SK-N-SH (cell line): ENCODE measurements around the gene RAB3A. TPM values are rescaled to one million over a fixed set of nuclear protein-coding genes. Genes with fewer than 3 reads are reported as not detected.
A peak's percentile ranks its signal among the peaks of the same experiment; 100 is the strongest.

Experiments used
- CTCF ChIA-PET: fragments of 300-600, 350-600 bp; formaldehyde crosslinking; extraction: SDS; loops from one replicate; lab custom pipeline; 2021; lab: Yijun Ruan, JAX
- POLR2A ChIA-PET: fragments of 350-600 bp; sonication (Branson Sonifier 250); formaldehyde crosslinking; extraction: SDS; loops from one replicate; lab custom pipeline; 2020; ENCODE audit warnings: antibody characterized with exemption, inconsistent platforms; lab: Yijun Ruan, JAX
- DNase-seq: peaks from one replicate; pipeline ENCODE4 v3.0.0; 2012
- H2AFZ ChIP-seq: fragments of 200-600 bp; sonication (generic); 2 replicates; pipeline ENCODE4 v1.8.1; 2016; ENCODE audit warnings: antibody characterized with exemption, mild to moderate bottlenecking, low read depth
- H3F3A ChIP-seq: fragments of 200-600 bp; sonication (generic); replicated peaks from 2 replicates; pipeline ENCODE3; 2016; ENCODE audit warnings: antibody characterized with exemption, mild to moderate bottlenecking; ENCODE audit not compliant: insufficient read depth
- H3K27ac ChIP-seq, 2 experiments: fragments of 200-500 bp in 1 of 2; fragments of 200-600 bp in 1 of 2; sonication (Bioruptor generic) in 1 of 2; sonication (generic), shearing (Covaris generic) in 1 of 2; 2 replicates each; pipeline versions ENCODE4 v1.5.1 to v1.6.1; 2014 to 2016; ENCODE audit warnings: low read depth in 2 of 2, inconsistent platforms in 1 of 2, low read length in 1 of 2, mild to moderate bottlenecking in 1 of 2, mixed read lengths in 1 of 2
- H3K27me3 ChIP-seq: fragments of 200-600 bp; sonication (generic), shearing (Covaris generic); 2 replicates; pipeline ENCODE4 v1.6.1; 2016; ENCODE audit warnings: mixed run types; ENCODE audit not compliant: insufficient read depth
- H3K36me3 ChIP-seq, 2 experiments: fragments of 200-500 bp in 1 of 2; fragments of 200-600 bp in 1 of 2; sonication (Bioruptor generic) in 1 of 2; sonication (generic) in 1 of 2; replicated peaks in 1 of 2; 2 replicates each; pipeline versions ENCODE3 to v1.5.1; 2014 to 2016; ENCODE audit warnings: low read length in 1 of 2, mild to moderate bottlenecking in 1 of 2; ENCODE audit not compliant: insufficient read depth in 2 of 2, control insufficient read depth in 1 of 2
- H3K4me1 ChIP-seq, 2 experiments: fragments of 200-500 bp in 1 of 2; fragments of 200-600 bp in 1 of 2; sonication (Bioruptor generic) in 1 of 2; sonication (generic), shearing (Covaris generic) in 1 of 2; 2 replicates each; pipeline versions ENCODE4 v1.5.1 to v1.6.1; 2014 to 2016; ENCODE audit warnings: low read depth in 1 of 2, low read length in 1 of 2, mixed run types in 1 of 2; ENCODE audit not compliant: insufficient read depth in 2 of 2, control insufficient read depth in 1 of 2
- H3K4me2 ChIP-seq: fragments of 200-600 bp; sonication (generic), shearing (Covaris generic); 2 replicates; pipeline ENCODE4 v1.6.1; 2017; ENCODE audit warnings: mixed run types
- H3K4me3 ChIP-seq, 2 experiments: fragments of 200-500 bp in 1 of 2; fragments of 200-600 bp in 1 of 2; sonication (Bioruptor generic) in 1 of 2; sonication (generic), shearing (Covaris generic) in 1 of 2; 2 replicates each; pipeline versions ENCODE4 v1.5.1 to v1.8.1; 2014 to 2016; ENCODE audit warnings: low read depth in 2 of 2, inconsistent platforms in 1 of 2, low read length in 1 of 2, mild to moderate bottlenecking in 1 of 2, mixed read lengths in 1 of 2, moderate library complexity in 1 of 2
- H3K79me2 ChIP-seq: fragments of 200-600 bp; sonication (generic); 2 replicates; pipeline ENCODE4 v1.8.1; 2017; ENCODE audit warnings: mild to moderate bottlenecking; ENCODE audit not compliant: insufficient read depth
- H3K9ac ChIP-seq: fragments of 200-600 bp; sonication (generic); 2 replicates; pipeline ENCODE4 v1.6.1; 2017; ENCODE audit warnings: mixed run types
- H3K9me2 ChIP-seq: fragments of 200-600 bp; sonication (generic); 2 replicates; pipeline ENCODE4 v1.6.1; 2017; ENCODE audit warnings: mixed run types
- H3K9me3 ChIP-seq: fragments of 200-600 bp; sonication (generic); 2 replicates; pipeline ENCODE4 v1.6.1; 2017; ENCODE audit warnings: mixed run types, mild to moderate bottlenecking, moderate library complexity
- H4K20me1 ChIP-seq: fragments of 200-600 bp; sonication (generic); 2 replicates; pipeline ENCODE4 v1.6.1; 2017; ENCODE audit warnings: mild to moderate bottlenecking, mixed run types; ENCODE audit not compliant: insufficient read depth
- CHD2 ChIP-seq: fragments of 150-350 bp; IDR thresholded peaks from 2 replicates; pipeline ENCODE4 v1.6.1; 2018; ENCODE audit warnings: low read length; ENCODE audit not compliant: partially characterized antibody
- ELF1 ChIP-seq: IDR thresholded peaks from 2 replicates; pipeline ENCODE4 v1.4.0; 2012
- EP300 ChIP-seq, 2 experiments: IDR thresholded peaks; 2 replicates each; pipeline versions ENCODE4 v1.4.0 to v1.6.1; 2012; ENCODE audit warnings: borderline replicate concordance in 1 of 2, low read depth in 1 of 2, low read length in 1 of 2
- EZH2phosphoT487 ChIP-seq: fragments of 200-600 bp; sonication (generic); IDR thresholded peaks from 2 replicates; pipeline ENCODE4 v1.6.1; 2017; ENCODE audit warnings: low read depth, mixed run types, mild to moderate bottlenecking, antibody characterized with exemption, moderate library complexity, borderline replicate concordance
- GABPA ChIP-seq: IDR thresholded peaks from 2 replicates; pipeline ENCODE4 v1.4.0; 2012; ENCODE audit warnings: low read depth, mild to moderate bottlenecking
- GATA2 ChIP-seq: sonication (generic); formaldehyde crosslinking; IDR thresholded peaks from 2 replicates; pipeline ENCODE4 v1.5.0; 2020; ENCODE audit warnings: mild to moderate bottlenecking, missing genetic modification reagents
- MAX ChIP-seq: IDR thresholded peaks from 2 replicates; pipeline ENCODE4 v1.4.0; 2012; ENCODE audit warnings: low read depth
- NFIC ChIP-seq: IDR thresholded peaks from 2 replicates; pipeline ENCODE4 v1.4.0; 2012; ENCODE audit warnings: borderline replicate concordance
- PBX3 ChIP-seq: IDR thresholded peaks from 2 replicates; pipeline ENCODE4; 2012
- RAD21 ChIP-seq: IDR thresholded peaks from 2 replicates; pipeline ENCODE4 v1.6.1; 2012; ENCODE audit warnings: mild to moderate bottlenecking, low read length
- RCOR1 ChIP-seq: fragments of 150-350 bp; IDR thresholded peaks from 2 replicates; pipeline ENCODE4 v1.6.1; 2017; ENCODE audit warnings: antibody characterized with exemption, low read length
- SIN3A ChIP-seq: IDR thresholded peaks from 2 replicates; pipeline ENCODE4 v1.6.1; 2012; ENCODE audit warnings: low read depth, mild to moderate bottlenecking, low read length, moderate library complexity, borderline replicate concordance
- TCF12 ChIP-seq: IDR thresholded peaks from 2 replicates; pipeline ENCODE4 v1.4.0; 2012
- TEAD4 ChIP-seq: IDR thresholded peaks from 2 replicates; pipeline ENCODE4 v1.4.0; 2012; ENCODE audit warnings: mild to moderate bottlenecking, borderline replicate concordance; ENCODE audit not compliant: insufficient read depth
- USF2 ChIP-seq: fragments of 150-350 bp; IDR thresholded peaks from 2 replicates; pipeline ENCODE4 v1.6.1; 2017; ENCODE audit warnings: antibody characterized with exemption, low read length, low read depth, borderline replicate concordance
- ZBTB33 ChIP-seq: IDR thresholded peaks from 2 replicates; pipeline ENCODE4 v1.4.0; 2012; ENCODE audit warnings: low read depth, borderline replicate concordance
- WGBS: methylation state at CpG from one replicate; pipeline ENCODE4 v1.1.6; 2017; ENCODE audit warnings: low lambda C conversion rate; 5-methylcytosine and 5-hydroxymethylcytosine counted together
- polyA plus RNA-seq, 3 experiments: library from polyadenylated mRNA; depleted of rRNA; stranded (reverse); fragments of >200 nt; gene quantifications; 2 replicates each; pipeline ENCODE4 v1.2.3, GENCODE V29; 2012

RAB3A gene
- polyA plus RNA-seq, 1 of the 3 experiments (the other 2 are of a cell fraction): 9.7 TPM

GRCh38 chr19:18152817-18153555, 50.9 kb downstream of the RAB3A start, which contains the start of gene PIK3R2:
PIK3R2 (plus strand) TSS chr19:18153163; CDS start chr19:18155880, 2,717 bp downstream.
- Histone ChIP-seq H3K9ac (peak within 1 kb of the TSS; percentile 94), H3K9me3 (no peaks in the 10 kb centered on the region), H4K20me1 (peaks cover 5% of the 10 kb centered on the region; the same call in 1 of the 2 replicates), H3K4me1 (peaks cover 17 to 44% of the 10 kb centered on the region in 2 experiments; a peak in 2 of 4 replicates), H3K4me3 (peak within 1 kb of the TSS; percentile 89 to 93), H3F3A (peaks cover 12% of the 10 kb centered on the region), H3K36me3 (peaks cover 0 to 20% of the 10 kb centered on the region in 2 experiments), H3K9me2 (no peaks in the 10 kb centered on the region), H3K79me2 (peaks cover 45% of the 10 kb centered on the region), H3K4me2 (peak within 1 kb of the TSS; percentile 97), H3K27ac (peak within 1 kb of the TSS; percentile 98 to 99), H3K27me3 (no peaks in the 10 kb centered on the region), H2AFZ (peak within 1 kb of the TSS; percentile 92)
- POLR2A ChIA-PET: interaction anchor here (0.6 to 2.1 kb wide), 3 partner anchors 11 to 293 kb away, joined by 3 to 6 read pairs (median 3); partner anchors contain the start of gene RPL18A
- CTCF ChIA-PET: interaction anchor here (0.5 to 2.6 kb wide), 14 partner anchors 8 to 220 kb away, joined by 3 to 18 read pairs (median 4); partner anchors contain the start of gene CCDC124
- peak; percentile 53; the same call in 1 of the 2 replicates for TF ChIP-seq ELF1
- TF ChIP-seq RAD21: no peak
- peak; percentile 99 for TF ChIP-seq CHD2
- no peak for TF ChIP-seq USF2
- TF ChIP-seq MAX: peak; percentile 36
- peak; percentile 96 for TF ChIP-seq ZBTB33
- no peak for TF ChIP-seq TEAD4
- DNase-seq: peak; percentile 98
- WGBS: 0% methylated on average over 16 of the region's 86 CpGs

GRCh38 chr19:18152442-18152816, 51.4 kb downstream of the RAB3A start:
- peak overlapping the region; percentile 98 to 99 for H3K27ac ChIP-seq
- POLR2A ChIA-PET: interaction anchor here (0.6 to 2.1 kb wide), 3 partner anchors 11 to 293 kb away, joined by 3 to 6 read pairs (median 3); partner anchors contain the start of gene RPL18A
- 0% methylated on average over 17 of the region's 22 CpGs for WGBS
- peak overlapping the region; percentile 92 for H2AFZ ChIP-seq
- H3K4me2 ChIP-seq: peak overlapping the region; percentile 83
- H3K79me2 ChIP-seq: peaks cover 42% of the 10 kb centered on the region
- H3K27me3 ChIP-seq: no peaks in the 10 kb centered on the region
- H3K9me3 ChIP-seq: no peaks in the 10 kb centered on the region
- no peaks in the 10 kb centered on the region for H3K9me2 ChIP-seq
- peaks cover 13 to 39% of the 10 kb centered on the region in 2 experiments; a peak in 2 of 4 replicates for H3K4me1 ChIP-seq
- peaks cover 0 to 20% of the 10 kb centered on the region in 2 experiments for H3K36me3 ChIP-seq
- DNase-seq: peak; percentile 96
- CTCF ChIA-PET: interaction anchor here (0.5 to 2.6 kb wide), 17 partner anchors 9 to 219 kb away, joined by 3 to 18 read pairs (median 4); partner anchors contain the start of gene CCDC124
- peaks cover 5% of the 10 kb centered on the region; the same call in 1 of the 2 replicates for H4K20me1 ChIP-seq
- H3K9ac ChIP-seq: peak overlapping the region; percentile 94
- H3K4me3 ChIP-seq: peak overlapping the region; percentile 89 to 93
- H3F3A ChIP-seq: peaks cover 10% of the 10 kb centered on the region
- no peak for TF ChIP-seq EP300 (IDR thresholded peaks at IDR 0.05; ENCODE audit: borderline replicate concordance in 1 of 2, low read depth in 1 of 2, low read length in 1 of 2)
- no peak for TF ChIP-seq RCOR1
- no peak for TF ChIP-seq TEAD4
- TF ChIP-seq NFIC: peak; percentile 51; the same call in 1 of the 2 replicates
- TF ChIP-seq GABPA: peak; percentile 57
- no peak for TF ChIP-seq GATA2 (CRISPR knock-in tag)
- no peak for TF ChIP-seq EZH2phosphoT487
- TF ChIP-seq USF2: no peak
- TF ChIP-seq SIN3A: peak; percentile 70; the same call in 1 of the 2 replicates
- peak; percentile 0; the same call in 1 of the 2 replicates for TF ChIP-seq PBX3
- TF ChIP-seq TCF12: no peak
